Non-pigmented ciliary epithelial cell (primary cell): ENCODE measurements around the gene CACNA1A.
"Not testable (repeated sequence)": the region's sequence is repeated elsewhere in the genome, so short reads cannot be mapped to it uniquely, and the experiment has no call there.

Experiments used
- DNase-seq: peaks from one replicate; pipeline ENCODE4 v3.0.0-alpha.2; 2010; ENCODE audit warnings: low read depth

CACNA1A gene

GRCh38 chr19:13229246-13229645 lies 277.0 kb downstream of the CACNA1A start:
- no peak for DNase-seq

- DNase-seq, result no peak
These were observed 277.7 kb downstream of the CACNA1A start for GRCh38 chr19:13228561-13228960.

GRCh38 chr19:13226983-13227382 lies 279.3 kb downstream of the CACNA1A start:
- DNase-seq, result no peak

- no peak for DNase-seq
These were observed 280.1 kb downstream of the CACNA1A start for GRCh38 chr19:13225973-13226865.

GRCh38 chr19:13225085-13225484 lies 281.2 kb downstream of the CACNA1A start:
- no peak for DNase-seq

GRCh38 chr19:13220847-13221246 lies 285.4 kb downstream of the CACNA1A start:
- no peak for DNase-seq

GRCh38 chr19:13215572-13216380 lies 290.5 kb downstream of the CACNA1A start:
- no peak for DNase-seq

GRCh38 chr19:13214036-13214730 lies 292.1 kb downstream of the CACNA1A start:
- DNase-seq, result no peak

- DNase-seq, result no peak
These were observed 293.4 kb downstream of the CACNA1A start for GRCh38 chr19:13212759-13213330.

GRCh38 chr19:13211426-13212308 lies 294.6 kb downstream of the CACNA1A start:
- no peak for DNase-seq

- DNase-seq, result no peak
These were observed 295.3 kb downstream of the CACNA1A start for GRCh38 chr19:13210941-13211340.

GRCh38 chr19:13210339-13210775 lies 295.9 kb downstream of the CACNA1A start:
- no peak for DNase-seq

- no peak for DNase-seq
These were observed 296.6 kb downstream of the CACNA1A start for GRCh38 chr19:13209484-13210338.

GRCh38 chr19:13208672-13209483 lies 297.4 kb downstream of the CACNA1A start:
- no peak for DNase-seq

- peak; percentile 11 for DNase-seq
These were observed 298.2 kb downstream of the CACNA1A start for GRCh38 chr19:13207846-13208671.

- DNase-seq, result no peak
These were observed 298.9 kb downstream of the CACNA1A start for GRCh38 chr19:13207237-13207845.

- no peak for DNase-seq
These were observed 299.7 kb downstream of the CACNA1A start for GRCh38 chr19:13206587-13206986.

GRCh38 chr19:13202112-13202511 lies 304.2 kb downstream of the CACNA1A start:
- DNase-seq, result not testable (repeated sequence)
